Panc1 (cell line): ENCODE results near the gene EBF4. TPM values are rescaled to one million over a fixed set of nuclear protein-coding genes. Genes with fewer than 3 reads are reported as not detected.
A peak's percentile ranks its signal among the peaks of the same experiment; 100 is the strongest.

Experiments used
- ATAC-seq: fragments of 200-7000 bp; cut with Tn5 transposase; 2 replicates; pipeline ENCODE4 v1.9.1; 2020; ENCODE audit warnings: mild to moderate bottlenecking, moderate library complexity
- BruUV-seq: library from RNA; stranded (reverse); fragments of 400-500 nt; replicated peaks from 2 replicates; lab custom pipeline; 2021; lab: Mats Ljungman, UMichigan
- CTCF ChIA-PET: fragments of 300-600 bp; sonication (Branson Sonifier 250); formaldehyde crosslinking; loops from one replicate; lab custom pipeline; 2022; ENCODE audit warnings: antibody characterized with exemption; lab: Charles Lee
- POLR2A ChIA-PET: fragments of 300-600 bp; sonication (Branson Sonifier 250); formaldehyde crosslinking; loops from one replicate; lab custom pipeline; 2022; ENCODE audit warnings: antibody characterized with exemption; lab: Charles Lee
- DNase-seq: peaks from one replicate; pipeline ENCODE4 v3.0.0-alpha.2; 2010; ENCODE audit warnings: low read depth, low spot score
- H3K27ac ChIP-seq: 2 replicates; pipeline ENCODE4 v1.5.1; 2011; ENCODE audit warnings: mild to moderate bottlenecking, low read length, inconsistent platforms
- H3K27me3 ChIP-seq: fragments of 200-500 bp; sonication (Bioruptor generic); 2 replicates; pipeline ENCODE4 v1.6.0; 2014; ENCODE audit warnings: low read length, inconsistent platforms; ENCODE audit not compliant: control insufficient read depth, insufficient read depth
- H3K36me3 ChIP-seq: fragments of 200-500 bp; sonication (Bioruptor generic); 2 replicates; pipeline ENCODE4 v1.5.1; 2014; ENCODE audit warnings: inconsistent platforms, mild to moderate bottlenecking, low read length, moderate library complexity; ENCODE audit not compliant: control insufficient read depth, insufficient read depth
- H3K4me1 ChIP-seq: 2 replicates; pipeline ENCODE4 v1.5.1; 2011; ENCODE audit warnings: inconsistent platforms, mild to moderate bottlenecking, low read length, moderate library complexity; ENCODE audit not compliant: control insufficient read depth, insufficient read depth
- H3K4me3 ChIP-seq, 2 experiments: 2 replicates each; pipeline ENCODE4 v1.5.1; 2011 to 2012; ENCODE audit warnings: low read depth in 2 of 2, low read length in 2 of 2, mild to moderate bottlenecking in 2 of 2, inconsistent platforms in 1 of 2, moderate library complexity in 1 of 2
- H3K9me3 ChIP-seq: fragments of 200-500 bp; sonication (Bioruptor generic); 2 replicates; pipeline ENCODE4 v1.5.1; 2014; ENCODE audit warnings: low read depth, mild to moderate bottlenecking, inconsistent platforms, low read length, moderate library complexity; ENCODE audit not compliant: control insufficient read depth, insufficient read depth
- CTCF ChIP-seq: fragments of 450-650 bp; IDR thresholded peaks from 2 replicates; pipeline ENCODE4 v1.5.1; 2017; ENCODE audit warnings: mild to moderate bottlenecking
- POLR2AphosphoS5 ChIP-seq: IDR thresholded peaks from 2 replicates; pipeline ENCODE4 v1.6.1; 2012; ENCODE audit warnings: mild to moderate bottlenecking, low read depth, low read length, moderate library complexity
- REST ChIP-seq, 2 experiments: IDR thresholded peaks; 2 replicates each; pipeline ENCODE4 v1.6.1; 2011 to 2012; ENCODE audit warnings: low read depth in 2 of 2, control low read depth in 1 of 2, low read length in 1 of 2, mild to moderate bottlenecking in 1 of 2, moderate library complexity in 1 of 2; ENCODE audit not compliant: insufficient read depth in 1 of 2
- SIN3A ChIP-seq: IDR thresholded peaks from 2 replicates; pipeline ENCODE4 v1.6.1; 2012; ENCODE audit warnings: low read depth, mild to moderate bottlenecking, low read length, moderate library complexity, borderline replicate concordance; ENCODE audit not compliant: insufficient read depth
- TCF7L2 ChIP-seq: IDR thresholded peaks from 2 replicates; pipeline ENCODE4 v1.6.1; 2011; ENCODE audit warnings: mild to moderate bottlenecking, low read depth, low read length, inconsistent platforms
- in situ Hi-C: cut with HindIII; loops from 2 replicates; pipeline ENCODE4 v1.10.0; 2016; ENCODE audit warnings: low sequenced_read_pairs, low pct_unique_long_range_greater_than_20kb
- intact Hi-C: fragments of 100-400 bp; cut with micrococcal nuclease; formaldehyde crosslinking; loops from one replicate; pipeline ENCODE4 v1.10.0; 2022; ENCODE audit not compliant: unreplicated experiment
- total RNA-seq: library from RNA; stranded (reverse); gene quantifications from one replicate; pipeline ENCODE4 v1.2.1, GENCODE V29; 2021; ENCODE audit not compliant: unreplicated experiment

Gene EBF4
- total RNA-seq, 1 experiment from 2014 or later: 6.8 TPM

- Histone ChIP-seq H3K4me1 (no peaks in the 10 kb centered on the region; the same call in 1 of the 2 replicates), H3K4me3 (no peak overlapping the region), H3K9me3 (no peaks in the 10 kb centered on the region), H3K27ac (no peak overlapping the region), H3K36me3 (no peaks in the 10 kb centered on the region), H3K27me3 (no peaks in the 10 kb centered on the region)
- BruUV-seq: no TSS peak
- intact Hi-C loops (no loop called here), in situ Hi-C loops (no loop called here)
- TF ChIP-seq REST (IDR thresholded peaks at IDR 0.05; ENCODE audit: insufficient read depth in 1 of 2, low read depth in 2 of 2, low read length in 1 of 2): no peak
- TF ChIP-seq SIN3A: no peak
- TF ChIP-seq CTCF: no peak
- no peak for TF ChIP-seq TCF7L2
- TF ChIP-seq POLR2AphosphoS5: no peak
- no peak for DNase-seq
- peak; percentile 48; the same call in 1 of the 2 replicates for ATAC-seq
- ChIA-PET POLR2A (no interaction called here), CTCF (no interaction called here)
These were observed 6.3 kb downstream of the EBF4 start for GRCh38 chr20:2698912-2699311.

- POLR2A ChIA-PET: interaction anchor here (0.5 kb wide), 1 partner anchor 37 kb away, joined by 5 read pairs; no protein-coding TSS in a partner anchor
- Histone ChIP-seq H3K4me3 (no peak overlapping the region), H3K4me1 (no peaks in the 10 kb centered on the region; the same call in 1 of the 2 replicates), H3K9me3 (no peaks in the 10 kb centered on the region), H3K27ac (no peak overlapping the region), H3K27me3 (no peaks in the 10 kb centered on the region), H3K36me3 (no peaks in the 10 kb centered on the region)
- TF ChIP-seq CTCF (no peak), REST (IDR thresholded peaks at IDR 0.05; ENCODE audit: insufficient read depth in 1 of 2, low read depth in 2 of 2, low read length in 1 of 2) (no peak), SIN3A (no peak), POLR2AphosphoS5 (no peak), TCF7L2 (no peak)
- no peak for ATAC-seq
- CTCF ChIA-PET: no interaction called here
- no TSS peak for BruUV-seq
- in situ Hi-C loops (no loop called here), intact Hi-C loops (no loop called here)
- no peak for DNase-seq
These were observed 7.3 kb downstream of the EBF4 start for GRCh38 chr20:2699775-2700413.
